ENCODE results near the gene PURB. TPM values are rescaled to one million over a fixed set of nuclear protein-coding genes. Genes with fewer than 3 reads are reported as not detected.
A peak's percentile ranks its signal among the peaks of the same experiment; 100 is the strongest.
"Not testable (repeated sequence)": the region's sequence is repeated elsewhere in the genome, so short reads cannot be mapped to it uniquely, and the experiment has no call there.

Gene PURB
- total RNA-seq, 1 donor from 2014 or later = 13.3 TPM

GRCh38 chr7:44897309-44897708, 12.0 kb upstream of the PURB start:
- intact Hi-C loops (cut with DNase I) = no loop called here
- no peak for DNase-seq
- ATAC-seq (ENCODE audit: poor library complexity) = no peak

GRCh38 chr7:44894888-44895580, 9.7 kb upstream of the PURB start:
- intact Hi-C loops (cut with DNase I) = no loop called here
- ATAC-seq (ENCODE audit: poor library complexity) (no peak), DNase-seq (no peak)

GRCh38 chr7:44893710-44894234, 8.4 kb upstream of the PURB start:
- intact Hi-C loops (cut with DNase I) = no loop called here
- ATAC-seq (ENCODE audit: poor library complexity) = no peak
- no peak for DNase-seq

- intact Hi-C loops (cut with DNase I) = no loop called here
- ATAC-seq (ENCODE audit: poor library complexity) = no peak
- DNase-seq = no peak
These were observed 6.5 kb upstream of the PURB start for GRCh38 chr7:44891791-44892190.

- intact Hi-C loops (cut with DNase I) = no loop called here
- ATAC-seq (ENCODE audit: poor library complexity) (no peak), DNase-seq (no peak)
These were observed 6.0 kb upstream of the PURB start for GRCh38 chr7:44891372-44891771.

GRCh38 chr7:44889086-44889781, 3.9 kb upstream of the PURB start:
- intact Hi-C loops (cut with DNase I) = loop anchor here (10.0 kb wide), 1 partner anchor 96 kb away; no protein-coding TSS in a partner anchor
- DNase-seq = no peak
- no peak for ATAC-seq (ENCODE audit: poor library complexity)

- intact Hi-C loops (cut with DNase I) = loop anchor here (10.0 kb wide), 1 partner anchor 98 kb away; no protein-coding TSS in a partner anchor
- DNase-seq = no peak
- ATAC-seq (ENCODE audit: poor library complexity) = no peak
These were observed 2.0 kb upstream of the PURB start for GRCh38 chr7:44887293-44887692.

GRCh38 chr7:44884621-44885393, 523 bp downstream of the PURB start:
- intact Hi-C loops (cut with DNase I) = loop anchor here (10.0 kb wide), 1 partner anchor 100 kb away; no protein-coding TSS in a partner anchor
- DNase-seq (peak; percentile 72), ATAC-seq (ENCODE audit: poor library complexity) (peak; percentile 55)

GRCh38 chr7:44883961-44884620, 1.2 kb downstream of the PURB start:
- intact Hi-C loops (cut with DNase I) = loop anchor here (10.0 kb wide), 1 partner anchor 101 kb away; no protein-coding TSS in a partner anchor
- DNase-seq (no peak), ATAC-seq (ENCODE audit: poor library complexity) (no peak)

GRCh38 chr7:44882899-44883298, 2.4 kb downstream of the PURB start:
- ATAC-seq (ENCODE audit: poor library complexity) (no peak), DNase-seq (no peak)
- intact Hi-C loops (cut with DNase I) = loop anchor here (10.0 kb wide), 1 partner anchor 102 kb away; no protein-coding TSS in a partner anchor

GRCh38 chr7:44881610-44882009, 3.7 kb downstream of the PURB start:
- intact Hi-C loops (cut with DNase I) = loop anchor here (10.0 kb wide), 1 partner anchor 103 kb away; no protein-coding TSS in a partner anchor
- no peak for DNase-seq
- no peak for ATAC-seq (ENCODE audit: poor library complexity)

- DNase-seq (no peak), ATAC-seq (ENCODE audit: poor library complexity) (no peak)
- intact Hi-C loops (cut with DNase I) = loop anchor here (10.0 kb wide), 1 partner anchor 104 kb away; no protein-coding TSS in a partner anchor
These were observed 4.2 kb downstream of the PURB start for GRCh38 chr7:44881066-44881600.

GRCh38 chr7:44880317-44881018, 4.9 kb downstream of the PURB start:
- intact Hi-C loops (cut with DNase I) = loop anchor here (10.0 kb wide), 1 partner anchor 104 kb away; no protein-coding TSS in a partner anchor
- DNase-seq (no peak), ATAC-seq (ENCODE audit: poor library complexity) (no peak)

- intact Hi-C loops (cut with DNase I) = no loop called here
These were observed 8.9 kb downstream of the PURB start for GRCh38 chr7:44876393-44876792.

GRCh38 chr7:44875241-44875640, 10.1 kb downstream of the PURB start:
- no peak for DNase-seq
- ATAC-seq (ENCODE audit: poor library complexity) = peak; percentile 34

More at GRCh38 chr7:44876393-44876792, 8.9 kb downstream of the PURB start:
- no peak for ATAC-seq (ENCODE audit: poor library complexity)
- no peak for DNase-seq

GRCh38 chr7:44872787-44873186, 12.5 kb downstream of the PURB start:
- DNase-seq (no peak), ATAC-seq (ENCODE audit: poor library complexity) (no peak)
- intact Hi-C loops (cut with DNase I) = no loop called here

More at GRCh38 chr7:44875241-44875640, 10.1 kb downstream of the PURB start:
- intact Hi-C loops (cut with DNase I) = no loop called here

GRCh38 chr7:44871918-44872317, 13.4 kb downstream of the PURB start:
- intact Hi-C loops (cut with DNase I) = not testable (repeated sequence)

More at GRCh38 chr7:44871918-44872317, 13.4 kb downstream of the PURB start:
- ATAC-seq (ENCODE audit: poor library complexity); DNase-seq: not testable (repeated sequence)

Data from Right ventricle myocardium superior (tissue), 1 donor.